ENCODE data around the gene FMNL3. TPM values are rescaled to one million over a fixed set of nuclear protein-coding genes. Genes with fewer than 3 reads are reported as not detected.
"Not testable (repeated sequence)": the region's sequence is repeated elsewhere in the genome, so short reads cannot be mapped to it uniquely, and the experiment has no call there.

FMNL3 gene
- total RNA-seq, 1 experiment from 2014 or later: 0.58 TPM

GRCh38 chr12:49616533-49617219 lies 90.5 kb downstream of the FMNL3 start:
- Mint-ChIP-seq H3K4me3 (ENCODE audit: unreplicated experiment) (no peak overlapping the region), H3K4me1 (ENCODE audit: insufficient read depth, unreplicated experiment) (peaks cover 8% of the 10 kb centered on the region), H3K27me3 (ENCODE audit: insufficient read depth, unreplicated experiment) (no peaks in the 10 kb centered on the region), H3K36me3 (ENCODE audit: insufficient read depth, unreplicated experiment) (no peaks in the 10 kb centered on the region), H3K9me3 (ENCODE audit: unreplicated experiment) (no peaks in the 10 kb centered on the region), H3K27ac (ENCODE audit: low read depth, unreplicated experiment) (no peak overlapping the region)
- intact Hi-C loops (cut with micrococcal nuclease): no loop called here
- POLR2A ChIA-PET: interaction anchor here (0.6 kb wide), 1 partner anchor 468 kb away, joined by 3 read pairs; no protein-coding TSS in a partner anchor
- DNase-seq (ENCODE audit: unreplicated experiment): no peak
- TF ChIP-seq CTCF (IDR thresholded peaks at IDR 0.05; ENCODE audit: unreplicated experiment): no peak
- CTCF ChIA-PET: interaction anchor here (0.6 kb wide), 1 partner anchor 146 kb away, joined by 3 read pairs; no protein-coding TSS in a partner anchor
- no TSS peak for BruUV-seq (replicated peaks)

- no peak for TF ChIP-seq CTCF (IDR thresholded peaks at IDR 0.05; ENCODE audit: unreplicated experiment)
- POLR2A ChIA-PET: interaction anchor here (0.6 to 0.8 kb wide), 2 partner anchors 8 to 62 kb away, joined by 3 read pairs; partner anchors contain the start of gene PRPF40B
- CTCF ChIA-PET: interaction anchor here (0.6 to 1.0 kb wide), 3 partner anchors 12 to 93 kb away, joined by 3 read pairs; no protein-coding TSS in a partner anchor
- intact Hi-C loops (cut with micrococcal nuclease): no loop called here
- no TSS peak for BruUV-seq (replicated peaks)
- no peak for DNase-seq (ENCODE audit: unreplicated experiment)
- Mint-ChIP-seq H3K27ac (ENCODE audit: low read depth, unreplicated experiment) (no peak overlapping the region), H3K9me3 (ENCODE audit: unreplicated experiment) (no peaks in the 10 kb centered on the region), H3K36me3 (ENCODE audit: insufficient read depth, unreplicated experiment) (no peaks in the 10 kb centered on the region), H3K4me1 (ENCODE audit: insufficient read depth, unreplicated experiment) (no peaks in the 10 kb centered on the region), H3K4me3 (ENCODE audit: unreplicated experiment) (no peak overlapping the region), H3K27me3 (ENCODE audit: insufficient read depth, unreplicated experiment) (no peaks in the 10 kb centered on the region)
Observed at GRCh38 chr12:49615725-49616124, 91.5 kb downstream of the FMNL3 start.

DNA sequence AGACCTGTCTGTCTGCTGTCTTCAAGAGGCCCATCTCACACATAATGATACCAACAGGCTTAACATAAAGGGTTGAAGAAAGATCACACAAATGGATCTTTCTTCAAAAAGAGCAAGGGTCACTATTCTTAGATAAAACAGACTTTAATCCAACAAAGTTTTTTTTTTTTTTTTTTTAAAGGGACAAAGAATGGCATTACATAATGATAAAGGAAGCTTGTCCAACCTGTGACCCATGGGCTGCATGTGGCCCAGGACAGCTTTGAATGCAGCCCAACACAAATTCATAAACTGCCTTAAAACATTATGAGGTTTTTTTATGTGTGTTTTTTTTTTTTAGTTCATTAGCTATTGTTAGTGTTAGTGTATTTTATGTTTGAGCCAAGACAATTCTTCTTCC lies 95.0 kb downstream of the FMNL3 start:
- TF ChIP-seq CTCF (IDR thresholded peaks at IDR 0.05; ENCODE audit: unreplicated experiment): no peak
- Mint-ChIP-seq H3K36me3 (ENCODE audit: insufficient read depth, unreplicated experiment) (no peaks in the 10 kb centered on the region), H3K4me3 (ENCODE audit: unreplicated experiment) (no peak overlapping the region), H3K27me3 (ENCODE audit: insufficient read depth, unreplicated experiment) (no peaks in the 10 kb centered on the region), H3K4me1 (ENCODE audit: insufficient read depth, unreplicated experiment) (no peaks in the 10 kb centered on the region), H3K27ac (ENCODE audit: low read depth, unreplicated experiment) (no peak overlapping the region), H3K9me3 (ENCODE audit: unreplicated experiment) (no peaks in the 10 kb centered on the region)
- POLR2A ChIA-PET: interaction anchor here (0.7 to 1.0 kb wide), 2 partner anchors 11 to 129 kb away, joined by 3 to 6 read pairs; partner anchors contain the start of genes PRPF40B and TMBIM6
- DNase-seq (ENCODE audit: unreplicated experiment): no peak
- CTCF ChIA-PET: interaction anchor here (0.8 to 1.4 kb wide), 2 partner anchors 12 to 32 kb away, joined by 3 to 7 read pairs; no protein-coding TSS in a partner anchor
- intact Hi-C loops (cut with micrococcal nuclease): no loop called here
- no TSS peak for BruUV-seq (replicated peaks)

DNA sequence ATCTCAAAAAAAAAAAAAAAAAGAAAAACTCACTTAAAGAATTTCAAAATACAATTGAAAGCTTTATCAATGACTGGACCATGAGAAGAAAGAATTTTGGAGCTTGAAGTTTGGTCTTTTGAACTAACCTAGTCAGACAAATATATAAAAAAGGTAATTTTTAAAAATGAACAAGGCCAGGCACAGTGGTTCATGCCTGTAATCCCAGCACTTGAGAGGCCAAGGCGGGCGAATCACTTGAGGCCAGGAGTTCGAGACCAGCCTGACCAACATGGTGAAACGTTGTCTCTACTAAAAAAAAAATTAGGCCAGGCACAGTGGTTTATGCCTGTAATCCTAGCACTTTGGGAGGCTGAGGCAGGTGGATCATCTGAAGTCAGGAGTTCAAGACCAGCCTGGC lies 96.4 kb downstream of the FMNL3 start:
- CTCF ChIA-PET: interaction anchor here (0.6 to 0.9 kb wide), 5 partner anchors 9 to 436 kb away, joined by 3 to 4 read pairs (median 3); partner anchors contain the start of gene DNAJC22
- H3K9me3 Mint-ChIP-seq (ENCODE audit: unreplicated experiment); H3K27ac Mint-ChIP-seq (ENCODE audit: low read depth, unreplicated experiment); BruUV-seq (replicated peaks); POLR2A ChIA-PET; intact Hi-C loops (cut with micrococcal nuclease); H3K4me1 Mint-ChIP-seq (ENCODE audit: insufficient read depth, unreplicated experiment); H3K36me3 Mint-ChIP-seq (ENCODE audit: insufficient read depth, unreplicated experiment); DNase-seq (ENCODE audit: unreplicated experiment); H3K27me3 Mint-ChIP-seq (ENCODE audit: insufficient read depth, unreplicated experiment); H3K4me3 Mint-ChIP-seq (ENCODE audit: unreplicated experiment): not testable (repeated sequence)

Data from MCF 10A (cell line).